GM18526 (cell line): Measurements from ENCODE around the gene ARL13B.

Source experiments
- POLR2A ChIP-seq: IDR thresholded peaks from 3 replicates; pipeline ENCODE4 v1.6.1; 2011; ENCODE audit not compliant: insufficient read length; ENCODE audit errors: extremely low read depth

Gene ARL13B

GRCh38 chr3:94069194-94069813 is 89.3 kb downstream of the ARL13B start:
- TF ChIP-seq POLR2A: no peak

- TF ChIP-seq POLR2A: no peak
Measured at GRCh38 chr3:94070341-94070911, 90.5 kb downstream of the ARL13B start.

- TF ChIP-seq POLR2A: no peak
Measured at GRCh38 chr3:94071713-94072284, 91.8 kb downstream of the ARL13B start.

- no peak for TF ChIP-seq POLR2A
Measured at GRCh38 chr3:94076055-94076454, 96.1 kb downstream of the ARL13B start.

- no peak for TF ChIP-seq POLR2A
Measured at GRCh38 chr3:94081884-94082283, 101.9 kb downstream of the ARL13B start.

- TF ChIP-seq POLR2A: no peak
Measured at GRCh38 chr3:94082391-94082937, 102.5 kb downstream of the ARL13B start.

- TF ChIP-seq POLR2A: no peak
Measured at GRCh38 chr3:94083261-94083660, 103.3 kb downstream of the ARL13B start.

- no peak for TF ChIP-seq POLR2A
Measured at GRCh38 chr3:94089126-94089525, 109.2 kb downstream of the ARL13B start.

- no peak for TF ChIP-seq POLR2A
Measured at GRCh38 chr3:94092086-94092485, 112.1 kb downstream of the ARL13B start.

- no peak for TF ChIP-seq POLR2A
Measured at GRCh38 chr3:94093151-94093550, 113.2 kb downstream of the ARL13B start.

GRCh38 chr3:94095111-94095510 is 115.2 kb downstream of the ARL13B start:
- TF ChIP-seq POLR2A: no peak

GRCh38 chr3:94098452-94098851 is 118.5 kb downstream of the ARL13B start:
- no peak for TF ChIP-seq POLR2A

GRCh38 chr3:94099311-94099710 is 119.4 kb downstream of the ARL13B start:
- no peak for TF ChIP-seq POLR2A

- no peak for TF ChIP-seq POLR2A
Measured at GRCh38 chr3:94101860-94102259, 121.9 kb downstream of the ARL13B start.
